ENCODE results near the gene KRTAP9-8.

DNA sequence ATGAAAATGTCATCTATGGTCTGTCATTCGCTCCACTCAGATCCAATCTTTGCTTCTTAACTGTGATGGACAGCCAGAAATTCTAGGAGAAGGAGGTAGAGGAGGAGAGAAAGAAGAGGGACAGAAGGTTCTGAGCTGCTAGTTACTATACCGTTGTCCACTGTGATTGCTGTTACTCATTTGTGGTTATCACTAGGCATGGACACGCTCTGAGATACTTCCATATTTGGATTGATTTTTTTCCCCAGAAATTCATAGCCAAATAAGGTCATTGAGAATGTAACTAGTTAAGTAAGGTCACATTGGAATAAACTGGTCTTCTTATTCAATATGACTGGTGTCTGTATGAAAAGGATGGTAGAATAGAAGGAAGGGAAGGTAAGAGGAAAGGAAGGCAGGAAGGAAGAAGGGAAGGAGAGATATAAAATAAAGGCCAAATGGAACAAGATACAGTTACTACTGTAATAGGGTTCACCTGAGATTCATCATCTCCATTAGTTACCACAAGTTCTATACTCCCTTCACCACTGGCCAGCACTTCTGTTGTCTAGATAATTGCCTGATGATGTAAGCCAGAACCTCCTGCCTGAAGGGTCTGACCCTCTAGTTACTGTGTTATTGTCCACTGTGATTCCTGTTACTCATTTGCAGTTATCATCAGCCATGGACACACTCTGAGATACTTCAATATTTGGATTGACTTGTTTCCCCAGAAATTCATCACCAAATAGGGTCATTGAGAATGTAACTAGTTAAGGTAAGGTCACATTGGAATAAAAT is 40.6 kb downstream of the KRTAP9-8 start:
- TF ChIP-seq CTCF (conservative IDR thresholded peaks at IDR 0.05 in 1 of 2, IDR thresholded peaks at IDR 0.05 in 1 of 2; ENCODE audit: low read depth in 1 of 2, low read length in 2 of 2) (no peak), EZH2 (IDR thresholded peaks at IDR 0.05; ENCODE audit: low read length, missing control alignments) (no peak)

Measured in fibroblast of lung (primary cell).